ENCODE data around the gene PPP3R1. TPM values are rescaled to one million over a fixed set of nuclear protein-coding genes. Genes with fewer than 3 reads are reported as not detected.

PPP3R1 gene
- polyA plus RNA-seq, 3 donors from 2014 or later: 7.1 to 7.4 (median 7.1) TPM

DNA sequence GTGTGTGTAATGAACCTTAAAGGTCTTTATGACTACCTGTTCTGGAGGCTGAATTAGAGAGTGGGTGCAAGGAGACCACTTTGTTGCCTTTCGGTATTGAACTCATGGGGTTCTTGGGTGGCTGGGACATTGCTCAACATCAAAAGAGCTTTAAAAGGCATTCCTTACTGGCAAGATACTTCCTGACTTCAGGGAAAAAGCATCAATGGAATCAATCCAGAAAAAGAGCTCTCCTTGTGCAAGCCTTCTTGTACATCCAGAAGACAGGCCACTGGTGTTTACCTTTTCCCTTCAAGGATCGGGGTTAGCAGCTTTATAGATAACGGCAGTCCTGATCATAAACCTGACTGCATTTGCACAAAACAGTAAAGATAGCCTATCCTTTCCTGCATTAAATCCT is 85.1 kb downstream of the PPP3R1 start:
- Mint-ChIP-seq H3K9me3 (no peaks in the 10 kb centered on the region), H3K36me3 (peaks cover 16 to 27% (median 24%) of the 10 kb centered on the region in 3 donors), H3K27me3 (ENCODE audit: low read depth in 3 of 3) (peaks cover 0 to 2% (median 2%) of the 10 kb centered on the region in 3 donors), H3K4me1 (peaks cover 3 to 10% of the 10 kb centered on the region in 2 donors), H3K4me3 (no peak overlapping the region), H3K27ac (peak overlapping the region in 1 of 6 donors; percentile 30)
- DNase-seq: no peak

DNA sequence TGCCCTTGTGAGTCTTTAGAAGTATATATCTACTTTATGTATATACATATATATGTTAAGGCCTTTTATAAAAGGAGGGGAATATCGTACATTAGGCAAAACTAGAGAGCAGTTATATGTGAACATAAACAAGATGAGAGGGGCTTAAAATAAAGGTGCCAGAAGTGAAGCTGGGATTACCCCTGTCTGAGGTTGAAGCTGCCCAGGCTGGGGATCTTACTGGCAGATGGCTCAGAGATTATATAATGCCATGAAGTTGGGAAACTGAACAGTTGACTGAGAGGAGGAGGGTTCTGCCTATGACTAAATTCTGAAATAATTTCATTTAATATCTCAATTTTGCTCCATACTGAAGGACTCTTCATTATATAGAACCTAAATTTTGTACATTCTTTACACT is 88.7 kb downstream of the PPP3R1 start:
- H3K36me3 Mint-ChIP-seq: peaks cover 27 to 37% (median 34%) of the 10 kb centered on the region in 3 donors
- peak overlapping the region in 2 of 6 donors; percentile 3 to 49 for H3K27ac Mint-ChIP-seq

DNA sequence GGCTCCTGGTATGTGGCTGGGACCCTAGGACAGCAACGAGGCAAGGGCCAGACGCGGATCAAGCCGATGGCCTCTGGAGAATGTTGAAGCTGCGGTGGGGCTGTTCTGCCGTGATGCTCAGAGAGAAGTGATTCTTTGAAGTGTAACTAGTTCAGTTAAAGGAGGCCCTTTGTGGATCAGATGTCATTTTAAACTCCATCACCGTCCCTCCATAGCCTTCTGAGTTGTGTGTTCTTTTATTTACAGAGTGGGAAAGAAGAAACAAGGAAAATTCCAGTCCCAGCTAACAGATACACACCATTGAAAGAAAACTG is 94.2 kb downstream of the PPP3R1 start:
- Mint-ChIP-seq H3K27ac (peak overlapping the region; percentile 97 to 100 (median 100)), H3K4me1 (peaks cover 37 to 48% of the 10 kb centered on the region in 2 donors), H3K4me3 (peak overlapping the region; percentile 91 to 99 (median 96)), H3K9me3 (no peaks in the 10 kb centered on the region), H3K36me3 (peaks cover 16 to 17% (median 16%) of the 10 kb centered on the region in 3 donors), H3K27me3 (ENCODE audit: low read depth in 3 of 3) (peaks cover 5 to 12% (median 6%) of the 10 kb centered on the region in 3 donors)
- DNase-seq: no peak

More for the DNA sequence above, 88.7 kb downstream of the PPP3R1 start:
- DNase-seq: no peak
- no peak overlapping the region for H3K4me3 Mint-ChIP-seq
- peaks cover 0 to 2% (median 2%) of the 10 kb centered on the region in 3 donors for H3K27me3 Mint-ChIP-seq (ENCODE audit: low read depth in 3 of 3)
- no peaks in the 10 kb centered on the region for H3K9me3 Mint-ChIP-seq
- peaks cover 17 to 23% of the 10 kb centered on the region in 2 donors for H3K4me1 Mint-ChIP-seq

DNA sequence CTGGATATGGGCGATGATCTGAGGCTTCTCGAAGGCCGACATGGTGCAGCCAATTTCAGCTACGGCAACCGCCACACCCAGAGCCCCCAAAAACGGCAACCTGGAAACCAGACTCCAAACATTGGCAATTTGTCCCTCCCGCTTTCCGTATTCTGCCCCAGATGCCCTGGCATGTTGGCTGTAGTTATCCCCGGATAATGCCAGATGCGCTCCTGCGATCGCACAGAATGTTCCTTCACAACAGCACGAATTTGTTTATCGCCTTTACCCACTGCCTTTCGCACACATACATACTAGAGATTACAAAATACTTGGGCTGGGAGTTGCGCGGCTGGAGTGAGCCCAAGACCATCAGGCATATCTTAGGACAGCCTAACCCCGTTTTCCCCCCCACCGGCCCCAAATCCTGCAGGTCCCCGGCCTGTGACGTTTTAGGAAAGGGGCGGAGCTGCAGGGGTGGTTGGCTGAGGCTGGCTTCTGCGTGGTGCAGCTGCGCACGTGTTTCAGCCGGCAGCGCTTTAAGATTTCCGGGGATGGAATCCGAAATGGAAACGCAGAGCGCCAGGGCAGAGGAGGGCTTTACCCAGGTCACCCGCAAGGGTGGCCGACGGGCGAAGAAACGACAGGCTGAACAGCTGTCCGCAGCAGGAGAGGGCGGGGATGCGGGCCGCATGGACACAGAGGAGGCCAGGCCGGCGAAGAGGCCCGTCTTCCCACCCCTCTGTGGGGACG is 94.8 kb downstream of the PPP3R1 start, which contains the start of gene PNO1:
Gene PNO1, plus strand, starts transcription at position 487 of the 732 bp plus-strand sequence. Its CDS starts 47 bp downstream, at position 534.
- peaks cover 14 to 15% (median 14%) of the 10 kb centered on the region in 3 donors for H3K36me3 Mint-ChIP-seq
- peak; percentile 98 for DNase-seq
- peak within 1 kb of the TSS; percentile 91 to 99 (median 96) for H3K4me3 Mint-ChIP-seq

DNA sequence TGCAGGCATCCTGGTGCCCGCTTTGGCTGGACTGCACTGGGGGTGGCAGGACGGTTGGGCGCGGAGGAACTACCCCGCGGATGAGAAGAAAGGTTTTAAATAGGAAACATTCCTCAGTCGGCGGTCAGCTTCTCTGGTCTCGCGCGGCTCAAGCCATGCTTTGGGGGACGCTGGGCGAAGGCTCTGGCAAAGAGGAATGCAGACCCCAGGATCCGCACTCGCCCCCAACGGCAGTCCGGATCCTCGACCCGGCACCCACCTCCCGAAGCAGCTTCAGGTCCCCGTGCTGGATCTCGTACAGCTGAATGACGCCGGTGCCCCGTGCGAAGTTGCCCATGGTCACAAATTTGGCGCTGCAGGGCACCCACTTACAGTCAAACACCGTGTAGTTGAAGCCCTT is 95.3 kb downstream of the PPP3R1 start:
- peak overlapping the region; percentile 91 to 99 (median 96) for H3K4me3 Mint-ChIP-seq
- H3K4me1 Mint-ChIP-seq: peaks cover 37 to 53% of the 10 kb centered on the region in 2 donors
- no peaks in the 10 kb centered on the region for H3K9me3 Mint-ChIP-seq
- peaks cover 5 to 12% (median 6%) of the 10 kb centered on the region in 3 donors for H3K27me3 Mint-ChIP-seq (ENCODE audit: low read depth in 3 of 3)
- DNase-seq: no peak
- H3K27ac Mint-ChIP-seq: peak overlapping the region; percentile 97 to 100 (median 100)
- peaks cover 8 to 10% (median 9%) of the 10 kb centered on the region in 3 donors for H3K36me3 Mint-ChIP-seq

More for the DNA sequence above, 94.8 kb downstream of the PPP3R1 start, which contains the start of gene PNO1:
- Mint-ChIP-seq H3K4me1 (peaks cover 37 to 53% of the 10 kb centered on the region in 2 donors), H3K27ac (peak within 1 kb of the TSS; percentile 97 to 100 (median 100)), H3K27me3 (ENCODE audit: low read depth in 3 of 3) (peaks cover 5 to 12% (median 6%) of the 10 kb centered on the region in 3 donors), H3K9me3 (no peaks in the 10 kb centered on the region)

DNA sequence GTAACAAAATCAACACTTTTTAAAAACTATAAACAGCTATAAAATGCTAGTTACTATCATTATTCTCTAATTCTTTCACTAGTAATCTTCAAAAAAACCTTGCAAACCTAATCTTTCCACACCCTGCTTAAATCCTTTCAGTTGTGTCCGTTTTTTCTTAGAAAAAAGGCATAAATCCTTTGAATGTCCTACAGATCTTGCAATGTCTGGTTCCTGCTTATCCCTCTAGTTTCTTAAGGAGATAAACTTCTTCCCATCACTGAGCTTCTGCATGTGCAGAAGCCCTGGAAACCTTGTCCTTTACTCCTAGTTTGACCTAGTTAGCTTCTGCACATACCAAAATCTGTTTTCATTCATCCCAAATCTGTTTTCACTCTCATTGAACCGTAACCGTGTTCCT is 95.9 kb downstream of the PPP3R1 start:
- no peaks in the 10 kb centered on the region for H3K9me3 Mint-ChIP-seq
- H3K4me1 Mint-ChIP-seq: peaks cover 37 to 53% of the 10 kb centered on the region in 2 donors
- peaks cover 5 to 12% (median 6%) of the 10 kb centered on the region in 3 donors for H3K27me3 Mint-ChIP-seq (ENCODE audit: low read depth in 3 of 3)

DNA sequence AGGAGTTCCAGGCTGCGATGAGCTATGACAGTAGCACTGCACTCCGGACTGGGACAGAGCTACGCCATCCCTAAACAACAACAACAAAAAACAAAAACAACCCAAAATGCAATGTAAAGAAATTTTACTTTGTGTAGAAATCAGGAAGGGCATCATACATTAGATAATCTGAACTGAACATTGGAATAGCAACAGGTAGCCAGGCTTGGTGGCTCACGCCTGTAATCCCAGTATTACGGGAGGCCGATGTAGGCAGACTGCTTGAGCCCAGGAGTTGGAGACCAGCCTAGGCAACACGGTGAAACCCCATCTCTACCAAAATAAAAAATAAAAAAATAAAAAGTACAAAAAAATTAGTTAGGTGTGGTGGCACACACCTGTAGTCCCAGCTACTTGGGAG is 96.7 kb downstream of the PPP3R1 start:
- DNase-seq: no peak
- Mint-ChIP-seq H3K27me3 (ENCODE audit: low read depth in 3 of 3) (peaks cover 5 to 12% (median 6%) of the 10 kb centered on the region in 3 donors), H3K4me3 (peak overlapping the region; percentile 27 to 96 (median 62)), H3K9me3 (no peaks in the 10 kb centered on the region), H3K27ac (peak overlapping the region in 1 of 6 donors; percentile 97), H3K36me3 (peaks cover 0 to 3% (median 3%) of the 10 kb centered on the region in 3 donors), H3K4me1 (peaks cover 34 to 53% of the 10 kb centered on the region in 2 donors)

More for the DNA sequence above, 95.9 kb downstream of the PPP3R1 start:
- no peak for DNase-seq
- peaks cover 7 to 8% (median 8%) of the 10 kb centered on the region in 3 donors for H3K36me3 Mint-ChIP-seq
- peak overlapping the region; percentile 97 to 100 (median 100) for H3K27ac Mint-ChIP-seq
- H3K4me3 Mint-ChIP-seq: peak overlapping the region; percentile 91 to 99 (median 96)

DNA sequence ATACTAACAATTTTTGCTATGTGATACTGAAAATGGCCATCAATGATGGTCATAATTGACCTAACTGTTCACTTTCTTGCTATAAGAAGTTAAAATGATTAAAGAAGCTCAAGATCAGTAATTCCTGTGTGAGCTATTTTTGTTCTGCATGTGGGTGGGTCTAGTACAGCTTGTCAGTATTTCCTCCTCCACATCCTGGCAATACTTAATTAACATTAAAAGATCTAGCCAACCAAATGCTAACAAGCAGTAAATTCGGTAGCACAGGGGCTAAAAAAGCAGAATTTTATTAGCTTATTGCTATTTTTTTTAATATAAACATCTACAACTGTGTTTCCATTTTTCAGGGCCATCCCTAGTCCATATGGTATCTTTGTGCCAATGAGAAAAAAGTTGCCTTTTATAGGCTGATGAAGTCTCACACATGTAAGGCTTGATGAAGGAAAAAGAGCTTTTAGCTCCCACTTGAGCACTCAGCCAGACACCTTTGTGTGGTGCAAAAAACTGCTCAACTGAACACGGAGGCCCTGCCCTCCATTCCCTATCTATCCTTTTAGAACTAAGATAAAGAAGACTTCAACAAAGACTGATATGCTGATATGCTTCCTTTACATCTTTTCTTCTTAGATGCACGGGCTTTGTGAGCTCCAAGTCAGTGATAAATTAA is 99.5 kb downstream of the PPP3R1 start:
- H3K27ac Mint-ChIP-seq: no peak overlapping the region
- H3K4me3 Mint-ChIP-seq: no peak overlapping the region
- H3K27me3 Mint-ChIP-seq (ENCODE audit: low read depth in 3 of 3): peaks cover 5 to 9% (median 6%) of the 10 kb centered on the region in 3 donors
- no peaks in the 10 kb centered on the region for H3K36me3 Mint-ChIP-seq
- peaks cover 15 to 29% of the 10 kb centered on the region in 2 donors for H3K4me1 Mint-ChIP-seq
- no peak for DNase-seq
- H3K9me3 Mint-ChIP-seq: no peaks in the 10 kb centered on the region

DNA sequence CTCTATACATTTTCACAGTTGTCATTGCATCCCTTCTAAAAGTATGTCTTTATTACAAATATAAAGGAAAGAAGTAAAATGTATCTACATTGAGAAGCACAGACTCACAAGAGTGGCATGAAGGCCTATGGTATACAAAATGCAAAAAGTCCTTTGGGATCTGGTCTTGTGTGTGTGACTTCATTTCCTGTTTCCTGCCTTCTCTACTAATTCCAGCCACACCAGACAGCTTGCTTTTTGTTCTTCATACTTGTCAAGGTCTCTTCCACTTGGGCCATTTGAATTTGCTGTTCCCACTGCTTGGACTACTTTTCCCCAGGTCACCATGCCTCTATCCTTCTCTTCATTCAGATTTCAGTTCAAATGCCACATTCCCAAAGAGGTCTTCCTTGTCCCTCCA is 101.3 kb downstream of the PPP3R1 start:
- DNase-seq: no peak
- H3K4me1 Mint-ChIP-seq: peaks cover under 1 to 11% of the 10 kb centered on the region in 2 donors
- H3K9me3 Mint-ChIP-seq: no peaks in the 10 kb centered on the region
- peaks cover 0 to 2% (median 0%) of the 10 kb centered on the region in 3 donors for H3K27me3 Mint-ChIP-seq (ENCODE audit: low read depth in 3 of 3)
- H3K36me3 Mint-ChIP-seq: no peaks in the 10 kb centered on the region
- H3K27ac Mint-ChIP-seq: peak overlapping the region in 1 of 6 donors; percentile 28
- no peak overlapping the region for H3K4me3 Mint-ChIP-seq

DNA sequence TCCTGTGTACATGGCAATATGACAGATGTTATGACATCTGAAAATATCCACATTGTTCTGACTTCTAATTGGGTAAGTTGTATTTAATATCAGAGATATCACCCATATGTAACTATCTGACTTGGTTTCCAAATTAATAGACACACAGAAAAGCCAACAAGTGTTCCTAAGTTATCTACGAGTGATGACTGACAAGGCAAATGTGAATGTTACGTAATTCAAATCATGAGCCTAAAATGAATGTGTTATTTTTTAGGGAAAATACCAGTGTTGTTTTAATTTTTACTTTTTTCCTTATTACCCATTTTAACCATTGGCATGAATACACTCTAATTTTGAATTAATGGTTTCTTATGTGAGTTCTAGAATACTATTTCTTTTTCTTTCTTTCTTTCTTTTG is 110.5 kb downstream of the PPP3R1 start:
- no peak for DNase-seq
- Mint-ChIP-seq H3K9me3 (no peaks in the 10 kb centered on the region), H3K4me3 (no peak overlapping the region), H3K4me1 (no peaks in the 10 kb centered on the region), H3K36me3 (peaks cover 3 to 35% (median 19%) of the 10 kb centered on the region in 3 donors), H3K27me3 (ENCODE audit: low read depth in 3 of 3) (no peaks in the 10 kb centered on the region), H3K27ac (no peak overlapping the region)

DNA sequence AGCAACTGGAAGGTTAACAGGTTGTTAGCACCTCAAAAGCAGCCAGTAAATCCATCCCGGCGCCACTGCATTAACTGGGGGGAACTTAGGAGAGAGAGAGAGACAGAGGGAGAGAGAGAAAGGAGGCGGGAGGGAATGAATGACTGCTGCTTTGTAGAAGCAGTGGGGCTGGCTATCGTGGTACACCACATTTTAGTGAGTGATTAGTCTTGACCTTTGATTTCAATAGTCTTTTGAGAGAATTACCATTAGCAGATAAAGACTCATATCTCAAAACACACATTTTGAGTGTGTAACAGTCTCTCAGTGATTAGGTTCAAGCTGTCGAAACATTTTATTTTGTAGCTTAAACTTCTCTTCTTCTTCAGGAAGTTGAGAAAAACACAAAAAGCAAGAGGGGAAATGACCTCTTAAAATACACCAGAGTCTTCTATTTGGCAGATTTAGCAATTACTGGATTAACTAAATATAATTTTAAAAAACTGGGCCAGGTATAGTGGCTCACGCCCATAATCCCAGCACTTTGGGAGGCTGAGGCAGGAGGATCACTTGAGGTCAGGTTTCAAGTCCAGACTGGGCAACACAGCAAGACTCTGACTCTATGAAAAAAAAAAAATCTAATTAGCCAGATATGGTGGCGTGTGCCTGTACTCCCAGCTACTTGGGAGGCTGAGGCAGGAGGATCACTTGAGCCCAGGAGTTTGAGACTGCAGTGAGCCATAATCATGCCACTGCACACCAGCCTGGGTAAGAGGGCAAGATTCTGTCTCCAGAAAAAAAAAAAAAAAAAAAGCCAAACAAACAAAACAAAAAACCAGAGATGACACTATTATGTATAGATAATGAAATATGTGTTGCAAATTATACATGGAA is 116.6 kb downstream of the PPP3R1 start:
- Mint-ChIP-seq H3K4me3 (no peak overlapping the region), H3K36me3 (peaks cover 25 to 41% (median 27%) of the 10 kb centered on the region in 3 donors), H3K4me1 (no peaks in the 10 kb centered on the region), H3K27ac (no peak overlapping the region), H3K27me3 (ENCODE audit: low read depth in 3 of 3) (no peaks in the 10 kb centered on the region), H3K9me3 (no peaks in the 10 kb centered on the region)
- no peak for DNase-seq

DNA sequence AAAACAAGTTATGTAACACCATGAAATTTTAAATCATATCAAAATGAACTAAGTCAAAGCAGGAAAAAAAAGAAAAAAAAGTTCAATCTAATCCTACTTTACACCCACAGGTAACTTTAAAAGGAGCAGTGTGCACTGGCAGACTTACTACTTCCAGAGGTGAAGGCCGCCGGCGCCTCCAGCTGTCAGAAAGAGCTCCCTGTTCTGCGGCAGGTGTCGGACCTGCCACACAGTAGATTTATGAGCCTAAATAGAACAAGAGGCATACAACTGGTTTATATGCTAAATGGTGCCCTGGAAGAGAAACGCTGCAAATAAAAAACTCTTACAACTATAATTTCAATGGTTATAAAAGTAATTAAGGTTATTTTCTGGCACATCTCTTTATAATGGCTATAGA is 117.8 kb downstream of the PPP3R1 start:
- H3K36me3 Mint-ChIP-seq: peaks cover 24 to 42% (median 30%) of the 10 kb centered on the region in 3 donors
- H3K4me3 Mint-ChIP-seq: no peak overlapping the region
- DNase-seq: no peak
- no peaks in the 10 kb centered on the region for H3K9me3 Mint-ChIP-seq
- no peak overlapping the region for H3K27ac Mint-ChIP-seq
- H3K27me3 Mint-ChIP-seq (ENCODE audit: low read depth in 3 of 3): no peaks in the 10 kb centered on the region
- no peaks in the 10 kb centered on the region for H3K4me1 Mint-ChIP-seq

DNA sequence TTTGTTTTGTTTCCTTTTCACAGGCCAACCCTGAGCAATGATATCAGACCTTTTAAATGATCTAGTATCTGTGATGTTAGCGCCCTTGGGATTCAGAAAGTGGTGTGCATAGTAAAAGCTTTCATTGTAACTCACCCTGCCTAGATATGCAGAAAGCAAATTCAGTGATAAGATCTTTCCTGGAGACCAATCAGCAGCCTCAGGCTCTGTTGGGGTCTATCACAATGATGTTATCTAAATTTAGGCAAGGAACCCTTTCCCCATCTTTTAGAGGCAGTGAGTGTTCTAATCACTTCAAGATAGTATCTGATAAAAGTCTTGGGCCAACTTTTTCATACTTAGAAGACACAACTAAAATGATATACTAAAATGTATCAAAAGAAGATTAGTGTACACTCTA is 118.2 kb downstream of the PPP3R1 start:
- no peaks in the 10 kb centered on the region for H3K9me3 Mint-ChIP-seq
- H3K27ac Mint-ChIP-seq: peak overlapping the region in 1 of 6 donors; percentile 3
- no peak overlapping the region for H3K4me3 Mint-ChIP-seq
- H3K4me1 Mint-ChIP-seq: no peaks in the 10 kb centered on the region
- peaks cover 22 to 41% (median 32%) of the 10 kb centered on the region in 3 donors for H3K36me3 Mint-ChIP-seq
- no peaks in the 10 kb centered on the region for H3K27me3 Mint-ChIP-seq (ENCODE audit: low read depth in 3 of 3)
- no peak for DNase-seq
